Small intestine (tissue), 7 donors: ENCODE results near the gene TTC17. TPM values are rescaled to one million over a fixed set of nuclear protein-coding genes. Genes with fewer than 3 reads are reported as not detected.

Source experiments
- DNase-seq, 2 donors: peaks; one replicate each; pipeline versions ENCODE4 v3.0.0 to v3.0.0-alpha.2; 2013
- FAIRE-seq: peaks from 2 replicates; lab custom pipeline; 2012; peaks lifted over from hg19 to GRCh38; lab: Jason Lieb, UNC
- H3K27ac ChIP-seq, 3 donors: one replicate each; pipeline ENCODE4 v1.5.1; 2013; ENCODE audit warnings: low read length in 2 of 3, mild to moderate bottlenecking in 2 of 3, control low read depth in 1 of 3, inconsistent platforms in 1 of 3, low read depth in 1 of 3, moderate library complexity in 1 of 3
- H3K27me3 ChIP-seq, 3 donors: one replicate each; pipeline ENCODE4 v1.6.1; 2013; ENCODE audit warnings: low read length in 3 of 3, inconsistent platforms in 1 of 3; ENCODE audit not compliant: control insufficient read depth in 3 of 3, insufficient read depth in 3 of 3
- H3K36me3 ChIP-seq, 3 donors: one replicate each; pipeline ENCODE4 v1.6.1; 2013; ENCODE audit warnings: low read length in 3 of 3, inconsistent platforms in 1 of 3, low read depth in 1 of 3, mild to moderate bottlenecking in 1 of 3, moderate library complexity in 1 of 3; ENCODE audit not compliant: control insufficient read depth in 3 of 3, insufficient read depth in 2 of 3
- H3K4me1 ChIP-seq, 3 donors: one replicate each; pipeline ENCODE4 v1.6.1; 2013; ENCODE audit warnings: low read length in 2 of 3, inconsistent platforms in 1 of 3, low read depth in 1 of 3, mild to moderate bottlenecking in 1 of 3, moderate library complexity in 1 of 3; ENCODE audit not compliant: control insufficient read depth in 3 of 3, insufficient read depth in 2 of 3
- H3K4me3 ChIP-seq, 3 donors: one replicate each; pipeline ENCODE4 v1.5.1; 2013; ENCODE audit warnings: low read length in 3 of 3, control low read depth in 1 of 3, inconsistent platforms in 1 of 3, low read depth in 1 of 3, mild to moderate bottlenecking in 1 of 3, moderate library complexity in 1 of 3
- H3K9me3 ChIP-seq, 2 donors: one replicate each; pipeline ENCODE4 v1.6.1; 2013; ENCODE audit warnings: low read depth in 1 of 2, low read length in 1 of 2; ENCODE audit not compliant: control insufficient read depth in 2 of 2, insufficient read depth in 1 of 2
- WGBS, 3 donors: extraction: QIAGEN DNeasy Blood & Tissue Kit; methylation state at CpG; one replicate each; pipeline ENCODE4 v1.1.7; 2013; 5-methylcytosine and 5-hydroxymethylcytosine counted together
- polyA plus RNA-seq, 4 donors: library from polyadenylated mRNA; stranded (reverse) in 3 of 4; unstranded in 1 of 4; fragments of 200-250 nt in 3 of 4; fragments of 120-200 nt in 1 of 4; gene quantifications; one replicate each; pipeline versions ENCODE4 v1.2.1 to v1.2.3, GENCODE V29; 2013
- donor health status: healthy with polysubstance abuse.
- donor health status: control.
- donor health status: control.
- donor health status: Bipolar disorder and iron deficiency.
- donor health status: healthy.

TTC17 gene
- polyA plus RNA-seq, 4 donors = 22.2 to 147 (median 36.6) TPM

GRCh38 chr11:43523632-43524031, 164.9 kb downstream of the TTC17 start:
- no peak overlapping the region for H3K27ac ChIP-seq
- DNase-seq (no peak), FAIRE-seq (no peak)
- WGBS, 3 donors = 76 to 81% (median 79%) methylated on average over 2 of the region's 2 CpGs
- H3K27me3 ChIP-seq = no peaks in the 10 kb centered on the region
- no peaks in the 10 kb centered on the region for H3K4me1 ChIP-seq
- H3K4me3 ChIP-seq = no peak overlapping the region
- peaks cover 0 to 4% of the 10 kb centered on the region in 2 donors for H3K9me3 ChIP-seq
- no peaks in the 10 kb centered on the region for H3K36me3 ChIP-seq

DNA sequence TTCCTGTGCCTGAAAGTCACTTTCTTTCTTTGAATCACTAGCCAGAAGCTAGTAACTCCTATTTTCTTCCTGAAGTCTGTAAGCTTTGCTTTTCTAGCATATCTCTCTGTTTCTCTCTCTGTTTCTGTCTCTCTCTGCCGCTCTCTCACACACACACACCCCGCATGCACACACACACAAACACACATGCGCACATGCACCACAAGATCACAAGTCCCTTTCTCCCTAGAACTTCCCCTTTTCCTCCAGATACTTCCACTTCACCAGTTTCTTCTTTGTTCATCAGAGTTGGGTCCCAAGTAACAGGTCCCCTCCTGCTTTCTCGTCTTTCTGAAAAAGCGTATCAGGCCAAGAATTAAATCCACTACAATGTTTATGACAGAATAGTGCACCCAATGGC, 173.3 kb downstream of the TTC17 start:
- Histone ChIP-seq H3K9me3 (peaks cover 0 to 2% of the 10 kb centered on the region in 2 donors), H3K27me3 (peaks cover 0 to 14% (median 0%) of the 10 kb centered on the region in 3 donors), H3K4me1 (no peaks in the 10 kb centered on the region), H3K4me3 (no peak overlapping the region), H3K36me3 (no peaks in the 10 kb centered on the region), H3K27ac (no peak overlapping the region)
- no peak for DNase-seq
- FAIRE-seq = no peak
- WGBS, 3 donors = 89 to 91% (median 89%) methylated on average over 5 of the region's 5 CpGs

DNA sequence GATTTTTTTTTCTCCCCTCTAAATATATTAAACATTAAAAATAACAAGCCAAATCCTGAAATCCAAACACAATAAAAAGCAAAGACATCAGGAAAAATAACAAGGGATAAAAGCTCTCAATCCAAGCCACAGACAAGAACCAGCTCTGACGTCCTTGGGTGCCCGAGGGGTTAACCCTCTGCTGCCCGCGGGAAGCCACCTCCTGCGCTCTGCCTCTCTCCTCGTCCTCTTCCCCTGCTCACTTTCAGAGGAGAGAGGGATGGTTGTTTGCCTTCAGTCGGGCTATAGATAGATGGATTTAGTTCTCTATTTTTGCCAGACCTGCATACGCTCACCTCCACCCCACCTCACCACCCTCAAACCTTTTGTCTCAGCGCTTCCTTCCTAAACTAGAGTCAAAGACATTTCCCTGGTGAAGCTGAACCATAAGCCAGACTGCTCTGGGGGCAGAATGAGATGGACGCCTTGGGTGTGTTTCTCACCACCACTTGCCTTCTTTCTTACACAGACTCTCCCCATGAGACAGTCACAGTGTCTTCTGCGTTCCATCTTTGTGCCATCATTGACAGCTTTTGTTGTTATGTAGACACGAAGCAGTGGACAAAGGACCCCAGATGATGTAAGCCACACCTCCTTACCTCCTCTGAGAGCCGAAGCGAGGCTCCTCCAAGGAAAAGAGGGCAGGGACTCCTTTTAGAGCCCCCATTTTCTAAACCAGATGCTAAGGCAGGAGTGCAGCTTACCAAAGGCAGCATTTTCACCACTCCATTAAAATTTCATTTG, 179.3 kb downstream of the TTC17 start:
- Histone ChIP-seq H3K4me3 (no peak overlapping the region), H3K9me3 (peaks cover 0 to 2% of the 10 kb centered on the region in 2 donors), H3K4me1 (no peaks in the 10 kb centered on the region), H3K27me3 (peaks cover 3 to 17% (median 12%) of the 10 kb centered on the region in 3 donors), H3K27ac (no peak overlapping the region), H3K36me3 (no peaks in the 10 kb centered on the region)
- WGBS, 3 donors = 19 to 26% (median 23%) methylated on average over 13 to 14 of the region's 14 CpGs
- FAIRE-seq (no peak), DNase-seq (no peak)

GRCh38 chr11:43541993-43542392, 183.3 kb downstream of the TTC17 start:
- FAIRE-seq = no peak
- H3K4me1 ChIP-seq = peaks cover 0 to under 1% (median 0%) of the 10 kb centered on the region in 3 donors
- no peak overlapping the region for H3K4me3 ChIP-seq
- H3K9me3 ChIP-seq = no peaks in the 10 kb centered on the region
- H3K36me3 ChIP-seq = no peaks in the 10 kb centered on the region
- H3K27ac ChIP-seq = no peak overlapping the region
- 79 to 88% (median 84%) methylated on average over 2 of the region's 2 CpGs for WGBS, 3 donors
- no peak for DNase-seq
- H3K27me3 ChIP-seq = peaks cover 3 to 26% (median 15%) of the 10 kb centered on the region in 3 donors

DNA sequence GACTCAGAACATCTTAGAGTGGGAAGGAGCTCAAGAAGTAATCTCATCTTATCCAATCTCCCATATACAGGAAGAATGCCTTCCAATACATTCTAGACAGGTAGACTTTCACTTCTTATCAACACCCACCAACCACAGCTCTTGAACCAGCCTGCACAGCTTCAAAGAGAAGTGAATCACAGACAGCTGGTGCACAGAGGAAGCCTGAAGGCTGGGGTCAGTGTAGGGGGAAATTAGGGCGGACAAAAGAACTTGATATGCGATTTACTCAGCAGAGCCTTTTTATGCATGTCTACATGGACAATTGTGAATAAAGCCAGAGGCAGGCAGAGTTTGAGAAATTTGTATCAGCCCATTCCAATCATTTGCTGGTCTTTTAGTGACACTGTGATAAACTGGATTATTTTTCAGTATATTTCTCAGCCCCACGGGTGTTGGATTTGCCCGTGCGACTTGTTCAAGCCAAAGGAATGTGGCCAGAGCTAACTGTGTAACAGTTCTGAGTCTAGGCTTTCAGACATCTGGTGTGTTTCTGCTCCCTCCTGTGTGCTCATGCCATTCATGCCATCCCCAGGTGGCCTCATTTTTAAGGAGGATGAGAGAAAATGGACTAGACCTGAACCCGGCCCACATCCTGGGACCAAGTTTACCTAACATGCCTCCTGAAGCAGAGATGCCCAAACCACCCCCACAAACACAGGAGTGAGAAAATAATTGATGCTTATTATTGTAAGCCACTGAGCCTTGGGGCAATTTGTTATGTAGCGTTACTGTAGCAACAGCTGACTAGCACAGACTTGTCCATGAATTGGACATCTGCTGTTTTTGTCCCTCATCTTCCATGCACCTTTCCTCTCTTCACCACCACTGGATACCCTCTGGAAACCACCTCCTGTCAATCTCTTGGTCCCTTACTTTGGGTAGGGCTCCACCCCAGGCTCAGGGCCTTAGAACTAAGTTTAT, 184.3 kb downstream of the TTC17 start:
- FAIRE-seq (no peak), DNase-seq (no peak)
- Histone ChIP-seq H3K4me1 (peaks cover 0 to 2% (median 0%) of the 10 kb centered on the region in 3 donors), H3K27me3 (peaks cover under 1 to 33% (median 16%) of the 10 kb centered on the region in 3 donors), H3K36me3 (no peaks in the 10 kb centered on the region), H3K9me3 (peaks cover 0 to 4% of the 10 kb centered on the region in 2 donors), H3K4me3 (no peak overlapping the region), H3K27ac (no peak overlapping the region)
- 85 to 94% (median 87%) methylated on average over 7 of the region's 7 CpGs for WGBS, 3 donors

Other genes with a start within 250 kb of the TTC17 start
- 10 to 100 TPM; 43.8 to 95.7 (median 48.2) TPM for gene API5, start 46.9 kb upstream of the TTC17 start, polyA plus RNA-seq